HCT116 (cell line): Measurements from ENCODE around the gene PRR3. TPM values are rescaled to one million over a fixed set of nuclear protein-coding genes. Genes with fewer than 3 reads are reported as not detected.

Source experiments
- CBX3 ChIP-seq: IDR thresholded peaks from 2 replicates; pipeline ENCODE4 v1.6.1; 2012; ENCODE audit warnings: low read depth
- CEBPB ChIP-seq: IDR thresholded peaks from 2 replicates; pipeline ENCODE4 v1.6.1; 2012; ENCODE audit warnings: low read depth
- EGR1 ChIP-seq: IDR thresholded peaks from 2 replicates; pipeline ENCODE4 v1.6.1; 2012; ENCODE audit warnings: low read depth
- FOSL1 ChIP-seq: IDR thresholded peaks from 2 replicates; pipeline ENCODE4 v1.6.1; 2012; ENCODE audit warnings: low read depth
- JUND ChIP-seq: IDR thresholded peaks from 2 replicates; pipeline ENCODE4 v1.6.1; 2012
- POLR2AphosphoS5 ChIP-seq: IDR thresholded peaks from 2 replicates; pipeline ENCODE4 v1.6.1; 2011; ENCODE audit warnings: mild to moderate bottlenecking, low read depth, low read length, moderate library complexity
- SRF ChIP-seq: IDR thresholded peaks from 2 replicates; pipeline ENCODE4 v1.6.1; 2012; ENCODE audit warnings: low read depth
- TCF7L2 ChIP-seq: IDR thresholded peaks from 2 replicates; pipeline ENCODE4 v1.7.0; 2011; ENCODE audit warnings: borderline replicate concordance, inconsistent platforms; ENCODE audit not compliant: insufficient read depth, insufficient read length; ENCODE audit errors: extremely low read depth
- total RNA-seq: library from RNA; stranded (reverse); gene quantifications from one replicate; pipeline ENCODE4 v1.2.1, GENCODE V29; 2021; ENCODE audit not compliant: unreplicated experiment
- TF ChIP-seq, protein P1 (sequence below): IDR thresholded peaks from 2 replicates; pipeline ENCODE4 v1.6.1; 2011; ENCODE audit warnings: mild to moderate bottlenecking, low read length, moderate library complexity; ENCODE audit not compliant: insufficient replicate concordance; ENCODE audit errors: extremely low read depth
- TF ChIP-seq, protein P2 (sequence below): IDR thresholded peaks from 2 replicates; pipeline ENCODE4 v1.6.1; 2012; ENCODE audit warnings: low read depth

Gene PRR3
- total RNA-seq, 1 experiment from 2014 or later, result 16.7 TPM

DNA sequence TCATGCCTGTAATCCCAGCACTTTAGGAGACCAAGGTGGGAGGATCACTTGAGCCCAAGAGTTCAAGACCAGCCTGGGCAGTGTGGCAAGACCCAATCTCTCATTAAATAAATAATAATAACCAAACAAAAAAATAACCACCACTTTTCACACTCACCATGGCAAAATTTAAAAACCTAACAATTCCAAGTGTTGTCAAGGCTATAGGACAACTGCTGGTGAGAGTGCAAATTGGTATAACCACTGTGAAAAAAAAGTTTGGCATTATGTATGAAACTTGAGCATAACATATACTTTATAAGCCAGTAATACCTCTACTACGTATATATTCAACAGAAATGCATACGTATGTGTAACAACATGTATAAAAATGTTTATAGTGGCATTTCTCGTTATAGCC, 3.8 kb downstream of the PRR3 start (continued):
- TF ChIP-seq, protein P1, sequence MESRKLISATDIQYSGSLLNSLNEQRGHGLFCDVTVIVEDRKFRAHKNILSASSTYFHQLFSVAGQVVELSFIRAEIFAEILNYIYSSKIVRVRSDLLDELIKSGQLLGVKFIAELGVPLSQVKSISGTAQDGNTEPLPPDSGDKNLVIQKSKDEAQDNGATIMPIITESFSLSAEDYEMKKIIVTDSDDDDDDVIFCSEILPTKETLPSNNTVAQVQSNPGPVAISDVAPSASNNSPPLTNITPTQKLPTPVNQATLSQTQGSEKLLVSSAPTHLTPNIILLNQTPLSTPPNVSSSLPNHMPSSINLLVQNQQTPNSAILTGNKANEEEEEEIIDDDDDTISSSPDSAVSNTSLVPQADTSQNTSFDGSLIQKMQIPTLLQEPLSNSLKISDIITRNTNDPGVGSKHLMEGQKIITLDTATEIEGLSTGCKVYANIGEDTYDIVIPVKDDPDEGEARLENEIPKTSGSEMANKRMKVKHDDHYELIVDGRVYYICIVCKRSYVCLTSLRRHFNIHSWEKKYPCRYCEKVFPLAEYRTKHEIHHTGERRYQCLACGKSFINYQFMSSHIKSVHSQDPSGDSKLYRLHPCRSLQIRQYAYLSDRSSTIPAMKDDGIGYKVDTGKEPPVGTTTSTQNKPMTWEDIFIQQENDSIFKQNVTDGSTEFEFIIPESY, result no peak
- no peak for TF ChIP-seq EGR1
- TF ChIP-seq JUND, result no peak
- TF ChIP-seq POLR2AphosphoS5, result no peak
- TF ChIP-seq CEBPB, result no peak
- no peak for TF ChIP-seq CBX3
- TF ChIP-seq FOSL1, result no peak
- no peak for TF ChIP-seq SRF
- TF ChIP-seq, protein P2, sequence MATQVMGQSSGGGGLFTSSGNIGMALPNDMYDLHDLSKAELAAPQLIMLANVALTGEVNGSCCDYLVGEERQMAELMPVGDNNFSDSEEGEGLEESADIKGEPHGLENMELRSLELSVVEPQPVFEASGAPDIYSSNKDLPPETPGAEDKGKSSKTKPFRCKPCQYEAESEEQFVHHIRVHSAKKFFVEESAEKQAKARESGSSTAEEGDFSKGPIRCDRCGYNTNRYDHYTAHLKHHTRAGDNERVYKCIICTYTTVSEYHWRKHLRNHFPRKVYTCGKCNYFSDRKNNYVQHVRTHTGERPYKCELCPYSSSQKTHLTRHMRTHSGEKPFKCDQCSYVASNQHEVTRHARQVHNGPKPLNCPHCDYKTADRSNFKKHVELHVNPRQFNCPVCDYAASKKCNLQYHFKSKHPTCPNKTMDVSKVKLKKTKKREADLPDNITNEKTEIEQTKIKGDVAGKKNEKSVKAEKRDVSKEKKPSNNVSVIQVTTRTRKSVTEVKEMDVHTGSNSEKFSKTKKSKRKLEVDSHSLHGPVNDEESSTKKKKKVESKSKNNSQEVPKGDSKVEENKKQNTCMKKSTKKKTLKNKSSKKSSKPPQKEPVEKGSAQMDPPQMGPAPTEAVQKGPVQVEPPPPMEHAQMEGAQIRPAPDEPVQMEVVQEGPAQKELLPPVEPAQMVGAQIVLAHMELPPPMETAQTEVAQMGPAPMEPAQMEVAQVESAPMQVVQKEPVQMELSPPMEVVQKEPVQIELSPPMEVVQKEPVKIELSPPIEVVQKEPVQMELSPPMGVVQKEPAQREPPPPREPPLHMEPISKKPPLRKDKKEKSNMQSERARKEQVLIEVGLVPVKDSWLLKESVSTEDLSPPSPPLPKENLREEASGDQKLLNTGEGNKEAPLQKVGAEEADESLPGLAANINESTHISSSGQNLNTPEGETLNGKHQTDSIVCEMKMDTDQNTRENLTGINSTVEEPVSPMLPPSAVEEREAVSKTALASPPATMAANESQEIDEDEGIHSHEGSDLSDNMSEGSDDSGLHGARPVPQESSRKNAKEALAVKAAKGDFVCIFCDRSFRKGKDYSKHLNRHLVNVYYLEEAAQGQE, result no peak
- TF ChIP-seq TCF7L2, result no peak
